Fibroblast of pulmonary artery (primary cell): ENCODE measurements around the gene WWOX.

Experiments used
- DNase-seq: peaks from one replicate; pipeline ENCODE4 v3.0.0-alpha.2; 2010; ENCODE audit warnings: low read depth
- H3K4me3 ChIP-seq: replicated peaks from 2 replicates; pipeline ENCODE4 v1.5.1; 2011; ENCODE audit warnings: low read depth, mild to moderate bottlenecking, control low read depth, low read length, moderate library complexity
- TF ChIP-seq, protein P1 (sequence below): IDR thresholded peaks from 2 replicates; pipeline ENCODE4 v1.5.1; 2011; ENCODE audit warnings: mild to moderate bottlenecking, control low read depth, low read length, inconsistent platforms; ENCODE audit errors: missing control alignments

Gene WWOX

DNA sequence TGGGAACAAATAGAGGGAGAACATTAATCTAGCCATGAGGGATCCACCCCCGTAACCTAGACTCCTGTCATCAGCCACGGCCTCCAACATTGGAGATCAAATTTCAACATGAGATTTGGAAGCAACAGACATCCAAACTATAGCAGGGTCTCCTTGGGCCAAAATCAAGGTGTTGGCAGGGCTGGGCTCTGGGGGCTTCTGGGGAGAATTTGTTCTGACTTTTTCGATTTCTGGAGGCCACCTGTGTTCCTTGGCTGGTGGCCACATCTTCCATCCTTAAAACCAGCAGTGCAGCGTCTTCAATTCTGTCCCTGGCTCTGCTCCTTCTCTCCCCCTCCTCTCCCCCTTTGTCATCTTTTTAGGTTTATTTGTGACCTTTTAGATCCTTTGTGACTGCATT is 546.2 kb downstream of the WWOX start:
- TF ChIP-seq, protein P1, sequence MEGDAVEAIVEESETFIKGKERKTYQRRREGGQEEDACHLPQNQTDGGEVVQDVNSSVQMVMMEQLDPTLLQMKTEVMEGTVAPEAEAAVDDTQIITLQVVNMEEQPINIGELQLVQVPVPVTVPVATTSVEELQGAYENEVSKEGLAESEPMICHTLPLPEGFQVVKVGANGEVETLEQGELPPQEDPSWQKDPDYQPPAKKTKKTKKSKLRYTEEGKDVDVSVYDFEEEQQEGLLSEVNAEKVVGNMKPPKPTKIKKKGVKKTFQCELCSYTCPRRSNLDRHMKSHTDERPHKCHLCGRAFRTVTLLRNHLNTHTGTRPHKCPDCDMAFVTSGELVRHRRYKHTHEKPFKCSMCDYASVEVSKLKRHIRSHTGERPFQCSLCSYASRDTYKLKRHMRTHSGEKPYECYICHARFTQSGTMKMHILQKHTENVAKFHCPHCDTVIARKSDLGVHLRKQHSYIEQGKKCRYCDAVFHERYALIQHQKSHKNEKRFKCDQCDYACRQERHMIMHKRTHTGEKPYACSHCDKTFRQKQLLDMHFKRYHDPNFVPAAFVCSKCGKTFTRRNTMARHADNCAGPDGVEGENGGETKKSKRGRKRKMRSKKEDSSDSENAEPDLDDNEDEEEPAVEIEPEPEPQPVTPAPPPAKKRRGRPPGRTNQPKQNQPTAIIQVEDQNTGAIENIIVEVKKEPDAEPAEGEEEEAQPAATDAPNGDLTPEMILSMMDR, result no peak
- no peak overlapping the region for H3K4me3 ChIP-seq
- no peak for DNase-seq

DNA sequence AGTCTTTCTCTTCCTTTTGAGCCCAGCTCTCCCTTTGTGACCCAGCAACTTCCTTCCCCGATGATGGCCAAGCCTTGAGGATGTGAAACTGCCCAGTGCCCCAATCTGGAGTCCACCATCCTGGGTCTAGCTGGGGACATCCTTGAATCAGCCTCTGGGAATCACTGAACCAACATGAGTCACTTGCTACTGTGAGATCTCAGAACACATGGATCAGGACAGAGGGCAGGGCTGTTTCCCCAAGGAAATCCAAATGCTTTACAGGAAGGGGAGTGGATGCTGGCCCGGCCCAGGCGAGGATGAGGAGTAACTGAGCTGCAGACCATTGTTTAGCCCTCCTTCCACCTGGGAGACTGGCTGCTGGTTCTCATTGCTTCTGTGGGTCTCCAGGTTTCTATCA is 547.6 kb downstream of the WWOX start:
- TF ChIP-seq, protein P1, result no peak
- no peak for DNase-seq
- H3K4me3 ChIP-seq, result no peak overlapping the region

DNA sequence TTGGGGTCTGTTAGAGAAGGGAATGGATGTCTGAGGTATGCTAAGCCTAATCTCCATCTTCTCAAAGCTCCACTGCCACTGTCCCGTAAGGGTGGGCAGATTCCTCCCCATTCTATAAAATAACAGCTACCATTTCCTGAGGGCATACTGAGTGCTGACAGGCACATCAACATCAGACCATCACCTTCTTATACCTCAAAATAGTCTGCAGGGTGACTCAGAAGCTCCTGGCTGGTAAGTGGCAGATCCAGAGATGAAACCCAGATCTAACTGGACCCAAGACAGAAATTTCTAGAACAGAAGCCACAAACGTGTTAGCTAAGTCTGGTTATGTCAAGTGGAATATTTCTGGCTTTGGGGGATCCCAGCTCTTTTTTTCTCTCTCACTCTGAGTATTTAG is 548.0 kb downstream of the WWOX start:
- no peak overlapping the region for H3K4me3 ChIP-seq
- TF ChIP-seq, protein P1, result no peak
- DNase-seq, result no peak

DNA sequence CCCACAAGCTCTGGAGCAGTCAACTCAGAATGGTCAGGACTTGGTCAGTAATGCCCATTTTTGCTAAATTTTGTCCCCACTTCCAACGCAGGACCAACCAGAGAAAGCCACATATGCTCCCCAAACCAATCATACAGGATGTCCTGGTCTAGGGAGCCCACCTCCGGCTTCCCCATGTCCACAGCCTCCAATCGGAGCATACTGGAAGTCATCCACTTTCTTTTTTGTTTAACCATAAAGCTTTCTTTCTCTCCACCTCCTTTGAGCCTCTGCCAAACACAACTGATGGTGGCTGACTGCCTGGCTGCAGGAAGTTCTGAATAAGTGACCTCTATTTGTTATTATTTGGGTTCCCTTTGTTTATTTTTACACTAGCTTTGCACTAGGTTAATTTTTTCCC is 549.1 kb downstream of the WWOX start:
- DNase-seq, result peak; percentile 3
- no peak overlapping the region for H3K4me3 ChIP-seq
- TF ChIP-seq, protein P1, result no peak

DNA sequence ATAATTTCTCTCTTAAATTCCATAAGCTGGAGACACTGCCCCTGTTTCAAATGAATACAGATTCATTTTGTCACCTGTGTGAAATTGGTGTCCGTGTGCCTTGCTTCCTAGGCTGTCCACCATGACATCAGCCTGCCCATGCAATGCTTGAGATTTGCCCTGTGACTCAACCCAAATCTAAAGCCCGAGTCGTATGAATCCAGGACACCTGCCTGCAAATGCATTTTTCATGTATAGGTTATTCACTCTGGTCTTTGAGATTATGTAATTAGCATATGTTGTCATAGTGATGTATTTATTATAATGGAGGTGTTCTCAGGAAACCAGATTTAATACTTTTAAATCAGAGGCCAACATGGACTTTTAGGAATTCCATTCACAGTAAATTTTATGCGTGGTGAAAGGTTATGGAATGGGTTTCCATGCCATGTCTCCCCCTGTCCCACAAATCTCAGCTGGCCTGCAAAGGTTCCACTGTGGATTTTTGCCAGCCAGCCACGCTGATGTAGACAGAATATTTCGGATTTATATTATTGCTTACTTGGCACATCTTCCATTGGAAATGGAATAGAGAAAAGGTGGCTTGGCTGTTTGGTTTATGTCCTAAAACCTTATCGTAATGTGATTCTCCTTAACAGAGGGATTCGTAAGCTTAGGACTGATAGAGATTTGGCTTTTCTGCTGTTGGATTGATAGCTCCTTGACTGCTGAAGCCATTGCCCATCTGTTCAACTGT is 551.1 kb downstream of the WWOX start:
- no peak for DNase-seq
- H3K4me3 ChIP-seq, result no peak overlapping the region
- TF ChIP-seq, protein P1, result no peak

DNA sequence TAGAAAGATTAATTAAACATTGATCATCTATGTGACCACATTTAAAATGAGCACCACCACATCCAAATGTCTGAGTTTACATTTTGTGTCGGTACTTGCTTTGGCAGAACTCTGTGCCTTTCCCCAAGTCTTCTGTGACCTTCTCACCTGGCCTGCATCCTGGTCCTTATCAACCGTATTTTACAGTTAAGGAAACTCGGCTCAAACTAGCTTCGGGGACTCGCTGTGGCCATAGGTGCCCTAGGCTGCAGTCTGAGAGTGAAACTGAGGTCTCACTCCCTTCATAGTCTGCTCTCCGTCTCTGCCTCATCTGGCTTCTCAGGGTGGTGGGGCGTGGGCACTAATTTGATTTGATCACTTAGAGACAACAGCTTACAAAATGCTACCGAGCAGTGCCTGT is 555.5 kb downstream of the WWOX start:
- H3K4me3 ChIP-seq, result no peak overlapping the region
- no peak for DNase-seq
- TF ChIP-seq, protein P1, result no peak

DNA sequence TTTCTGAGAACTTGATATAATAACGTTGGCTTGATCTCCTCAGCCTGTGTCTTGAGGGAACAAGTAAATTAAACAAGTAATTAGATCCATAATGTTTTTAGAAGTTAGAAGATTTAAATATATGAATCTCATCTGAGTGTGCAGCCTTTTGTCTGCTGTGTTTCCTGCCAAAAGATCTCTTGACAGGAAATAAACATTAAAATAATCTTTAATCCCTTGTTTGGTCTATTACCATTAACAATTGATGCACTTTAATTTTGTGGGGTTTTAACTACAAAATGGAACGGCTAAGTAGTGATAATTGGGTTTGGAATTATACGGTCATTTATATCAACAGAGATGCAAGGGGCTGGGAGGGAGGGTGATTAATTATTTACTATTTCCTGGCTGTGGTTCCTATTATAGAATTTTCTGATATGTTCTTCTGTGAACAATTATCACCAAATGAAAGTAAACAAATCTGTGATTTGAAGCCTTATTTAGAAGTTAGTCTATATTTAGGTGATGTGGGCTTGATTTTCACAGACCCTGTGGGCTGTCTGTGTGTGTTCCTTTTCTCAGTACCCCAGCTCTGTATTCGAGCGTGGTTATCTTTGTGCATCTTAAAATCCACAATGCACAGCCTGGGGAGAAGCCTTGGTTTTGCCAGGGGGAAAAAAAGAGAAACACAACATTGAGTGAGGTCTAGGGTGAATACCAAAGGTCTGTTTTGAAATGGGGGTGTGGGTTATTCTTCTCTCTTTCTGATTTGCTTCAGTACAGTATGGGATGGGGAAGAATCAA is 556.1 kb downstream of the WWOX start:
- TF ChIP-seq, protein P1, result no peak
- H3K4me3 ChIP-seq, result no peak overlapping the region
- no peak for DNase-seq
